Natural killer cell (primary cell): ENCODE results near the gene SH3RF2. TPM values are rescaled to one million over a fixed set of nuclear protein-coding genes. Genes with fewer than 3 reads are reported as not detected.

ENCODE experiments used
- ATAC-seq, 3 donors: fragments of 150-1000 bp in 2 of 3; fragments of 200-7000 bp in 1 of 3; cut with Tn5 transposase; 1 replicate in 1 of 3; 2 replicates in 2 of 3; pipeline ENCODE4 v1.10.0; 2021; ENCODE audit warnings: mild to moderate bottlenecking in 2 of 3, moderate library complexity in 2 of 3
- DNase-seq, 2 donors: peaks; one replicate each; pipeline versions ENCODE4 v3.0.0 to v3.0.0-alpha.2; 2013 to 2021; ENCODE audit warnings: mixed read lengths in 1 of 2
- H3K27ac ChIP-seq: one replicate; pipeline ENCODE4 v1.5.1; 2013; ENCODE audit warnings: mild to moderate bottlenecking, low read length
- H3K27me3 ChIP-seq: one replicate; pipeline ENCODE4 v1.6.1; 2013; ENCODE audit warnings: low read length; ENCODE audit not compliant: control insufficient read depth, insufficient read depth
- H3K36me3 ChIP-seq: one replicate; pipeline ENCODE4 v1.6.1; 2013; ENCODE audit warnings: low read length; ENCODE audit not compliant: control insufficient read depth, insufficient read depth
- H3K4me1 ChIP-seq: one replicate; pipeline ENCODE4 v1.6.1; 2013; ENCODE audit warnings: low read length; ENCODE audit not compliant: control insufficient read depth, insufficient read depth
- H3K4me3 ChIP-seq: one replicate; pipeline ENCODE4 v1.5.1; 2013; ENCODE audit warnings: low read length
- H3K9me3 ChIP-seq: one replicate; pipeline ENCODE4 v1.6.1; 2013; ENCODE audit warnings: low read length; ENCODE audit not compliant: control insufficient read depth, insufficient read depth
- H3K27ac Mint-ChIP-seq, 2 donors: one replicate each; pipeline ENCODE4 v1.8.0; 2022; ENCODE audit warnings: mild to moderate bottlenecking in 2 of 2, mixed read lengths in 2 of 2, moderate library complexity in 1 of 2
- H3K27me3 Mint-ChIP-seq, 2 donors: one replicate each; pipeline ENCODE4 v1.8.0; 2022; ENCODE audit warnings: low read depth in 2 of 2, mixed read lengths in 2 of 2
- H3K36me3 Mint-ChIP-seq: one replicate; pipeline ENCODE4 v1.8.0; 2022; ENCODE audit warnings: mixed read lengths
- H3K4me1 Mint-ChIP-seq, 2 donors: one replicate each; pipeline ENCODE4 v1.8.0; 2022; ENCODE audit warnings: mixed read lengths in 2 of 2
- H3K4me3 Mint-ChIP-seq: one replicate; pipeline ENCODE4 v1.8.0; 2022; ENCODE audit warnings: mild to moderate bottlenecking, moderate library complexity, mixed read lengths
- H3K9me3 Mint-ChIP-seq, 2 donors: one replicate each; pipeline ENCODE4 v1.8.0; 2022; ENCODE audit warnings: mixed read lengths in 2 of 2
- WGBS: methylation state at CpG from one replicate; pipeline ENCODE4 v1.1.7; 2013; ENCODE audit warnings: missing lambda C conversion rate; ENCODE audit not compliant: insufficient coverage; 5-methylcytosine and 5-hydroxymethylcytosine counted together
- intact Hi-C: fragments of 100-400 bp; cut with micrococcal nuclease; formaldehyde crosslinking; loops from one replicate; pipeline ENCODE4 v1.14.2; 2022
- total RNA-seq, 4 donors: library from RNA; stranded (reverse); fragments of 120-200 nt in 1 of 4; gene quantifications; one replicate each; pipeline versions ENCODE4 v1.2.3 to v1.2.4, GENCODE V29; 2013 to 2022
- TF ChIP-seq, protein P1 (sequence below): fragments of 200-600 bp; IDR thresholded peaks from one replicate; pipeline ENCODE4 v1.8.0; 2022; ENCODE audit warnings: antibody characterized with exemption

SH3RF2 gene
- total RNA-seq, 3 donors from 2014 or later (not counting 1 experiment from before 2014, with no cell fraction given): 0.28 to 0.35 TPM; not detected in 1

DNA sequence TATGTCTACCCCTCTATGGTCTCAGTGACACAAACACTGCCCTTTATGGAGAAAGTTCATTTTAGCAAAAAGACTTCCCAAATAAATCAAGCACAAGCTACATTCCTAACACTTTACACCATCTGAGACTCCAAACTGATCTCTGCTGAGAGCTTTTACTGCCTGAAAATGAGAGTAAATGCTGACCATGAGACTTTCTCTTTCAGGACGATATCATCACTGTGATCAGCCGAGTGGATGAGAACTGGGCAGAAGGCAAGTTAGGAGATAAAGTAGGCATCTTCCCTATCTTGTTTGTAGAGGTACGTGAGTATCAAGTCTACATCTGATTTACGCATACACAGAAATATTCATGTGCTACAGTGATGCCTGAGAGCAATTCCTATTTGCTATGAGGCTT is 67.5 kb downstream of the SH3RF2 start:
- no peak overlapping the region for H3K4me3 ChIP-seq
- ATAC-seq: no peak
- no peak overlapping the region for H3K27ac Mint-ChIP-seq
- no peaks in the 10 kb centered on the region for H3K4me1 Mint-ChIP-seq
- no peaks in the 10 kb centered on the region for H3K36me3 ChIP-seq
- intact Hi-C loops: no loop called here
- DNase-seq: no peak
- peaks cover 0 to 6% of the 10 kb centered on the region in 2 donors for H3K27me3 Mint-ChIP-seq
- no peaks in the 10 kb centered on the region for H3K4me1 ChIP-seq
- WGBS: 86% methylated on average over 4 of the region's 4 CpGs
- no peaks in the 10 kb centered on the region for H3K9me3 Mint-ChIP-seq
- TF ChIP-seq, protein P1, sequence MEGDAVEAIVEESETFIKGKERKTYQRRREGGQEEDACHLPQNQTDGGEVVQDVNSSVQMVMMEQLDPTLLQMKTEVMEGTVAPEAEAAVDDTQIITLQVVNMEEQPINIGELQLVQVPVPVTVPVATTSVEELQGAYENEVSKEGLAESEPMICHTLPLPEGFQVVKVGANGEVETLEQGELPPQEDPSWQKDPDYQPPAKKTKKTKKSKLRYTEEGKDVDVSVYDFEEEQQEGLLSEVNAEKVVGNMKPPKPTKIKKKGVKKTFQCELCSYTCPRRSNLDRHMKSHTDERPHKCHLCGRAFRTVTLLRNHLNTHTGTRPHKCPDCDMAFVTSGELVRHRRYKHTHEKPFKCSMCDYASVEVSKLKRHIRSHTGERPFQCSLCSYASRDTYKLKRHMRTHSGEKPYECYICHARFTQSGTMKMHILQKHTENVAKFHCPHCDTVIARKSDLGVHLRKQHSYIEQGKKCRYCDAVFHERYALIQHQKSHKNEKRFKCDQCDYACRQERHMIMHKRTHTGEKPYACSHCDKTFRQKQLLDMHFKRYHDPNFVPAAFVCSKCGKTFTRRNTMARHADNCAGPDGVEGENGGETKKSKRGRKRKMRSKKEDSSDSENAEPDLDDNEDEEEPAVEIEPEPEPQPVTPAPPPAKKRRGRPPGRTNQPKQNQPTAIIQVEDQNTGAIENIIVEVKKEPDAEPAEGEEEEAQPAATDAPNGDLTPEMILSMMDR: no peak
- no peaks in the 10 kb centered on the region for H3K27me3 ChIP-seq
- no peaks in the 10 kb centered on the region for H3K36me3 Mint-ChIP-seq
- no peaks in the 10 kb centered on the region for H3K9me3 ChIP-seq
- H3K27ac ChIP-seq: no peak overlapping the region
- H3K4me3 Mint-ChIP-seq: no peak overlapping the region

- Histone ChIP-seq H3K4me1 (no peaks in the 10 kb centered on the region), H3K9me3 (no peaks in the 10 kb centered on the region), H3K4me3 (no peak overlapping the region), H3K36me3 (no peaks in the 10 kb centered on the region), H3K27ac (no peak overlapping the region), H3K27me3 (no peaks in the 10 kb centered on the region)
- Mint-ChIP-seq H3K9me3 (no peaks in the 10 kb centered on the region), H3K27ac (no peak overlapping the region), H3K36me3 (no peaks in the 10 kb centered on the region), H3K4me3 (no peak overlapping the region), H3K27me3 (peaks cover 0 to 6% of the 10 kb centered on the region in 2 donors), H3K4me1 (no peaks in the 10 kb centered on the region)
- TF ChIP-seq, protein P1: no peak
- no peak for ATAC-seq
- intact Hi-C loops: no loop called here
- 79% methylated on average over 1 of the region's 1 CpG for whole genome bisulfite sequencing
- no peak for DNase-seq
These were observed 68.9 kb downstream of the SH3RF2 start for GRCh38 chr5:146005264-146005663.

DNA sequence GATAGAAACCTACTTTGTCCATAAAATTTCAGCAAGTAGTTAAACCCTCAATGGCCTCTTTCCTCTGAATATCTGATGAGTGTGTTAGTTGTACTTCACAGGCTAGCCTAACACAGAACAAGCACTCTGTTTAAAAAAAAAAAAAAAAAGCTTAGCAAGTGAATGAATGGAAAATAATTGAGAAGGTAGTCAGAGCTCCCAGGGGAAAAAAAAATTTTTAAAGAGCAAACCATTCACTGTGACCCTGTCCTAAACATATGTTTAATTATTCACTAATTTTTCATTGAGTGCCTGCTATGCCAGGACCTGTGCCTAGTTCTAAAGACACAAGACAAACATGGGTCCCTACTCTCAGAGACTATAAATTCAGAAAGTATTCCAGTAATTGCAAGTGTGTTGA is 69.3 kb downstream of the SH3RF2 start:
- no peaks in the 10 kb centered on the region for H3K4me1 Mint-ChIP-seq
- no peaks in the 10 kb centered on the region for H3K36me3 ChIP-seq
- peaks cover 0 to 6% of the 10 kb centered on the region in 2 donors for H3K27me3 Mint-ChIP-seq
- intact Hi-C loops: no loop called here
- no peak overlapping the region for H3K27ac ChIP-seq
- H3K27ac Mint-ChIP-seq: no peak overlapping the region
- TF ChIP-seq, protein P1: no peak
- H3K36me3 Mint-ChIP-seq: no peaks in the 10 kb centered on the region
- DNase-seq (no peak), ATAC-seq (no peak)
- H3K4me3 ChIP-seq: no peak overlapping the region
- H3K27me3 ChIP-seq: no peaks in the 10 kb centered on the region
- no peaks in the 10 kb centered on the region for H3K9me3 ChIP-seq
- H3K9me3 Mint-ChIP-seq: no peaks in the 10 kb centered on the region
- H3K4me1 ChIP-seq: no peaks in the 10 kb centered on the region
- no peak overlapping the region for H3K4me3 Mint-ChIP-seq

DNA sequence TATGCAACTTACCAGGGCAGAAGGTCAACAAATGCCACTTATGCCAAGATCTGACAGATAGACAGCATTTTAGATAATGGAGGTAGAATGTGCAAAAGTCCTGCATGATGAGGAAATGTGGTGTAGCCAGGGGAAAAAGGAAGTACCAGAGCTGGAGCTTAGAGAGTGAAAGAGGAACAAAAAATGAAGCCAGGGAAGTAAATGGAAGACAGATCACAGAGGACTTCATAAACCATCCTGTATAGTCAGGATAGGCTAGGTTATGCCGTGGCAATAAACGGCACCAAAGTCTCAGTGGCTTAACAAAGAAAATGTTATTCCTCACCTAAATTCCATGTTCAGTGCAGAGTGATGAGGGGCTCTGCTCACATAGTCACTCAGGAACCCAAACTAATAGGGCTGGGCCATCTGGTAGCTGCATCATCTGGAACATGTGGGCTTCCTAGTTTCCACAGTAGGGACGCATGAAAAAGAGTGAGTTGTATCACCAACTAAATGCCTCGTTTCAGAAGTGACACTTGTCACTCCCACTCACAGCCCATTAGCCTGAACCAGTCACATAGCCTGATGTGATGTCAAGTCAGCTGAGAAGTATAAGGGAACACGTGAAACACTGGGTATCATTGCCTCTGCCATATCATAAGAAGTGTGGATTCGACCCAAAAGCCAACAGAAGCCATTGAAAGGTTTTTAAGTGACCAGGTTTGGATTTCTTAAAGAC is 70.3 kb downstream of the SH3RF2 start:
- WGBS: 87% methylated on average over 6 of the region's 6 CpGs
- no peaks in the 10 kb centered on the region for H3K4me1 ChIP-seq
- no peak overlapping the region for H3K27ac ChIP-seq
- Mint-ChIP-seq H3K4me1 (no peaks in the 10 kb centered on the region), H3K4me3 (no peak overlapping the region), H3K27me3 (peaks cover 0 to 6% of the 10 kb centered on the region in 2 donors), H3K9me3 (no peaks in the 10 kb centered on the region), H3K27ac (no peak overlapping the region), H3K36me3 (no peaks in the 10 kb centered on the region)
- peak in 1 of 3 donors; percentile 27 for ATAC-seq
- TF ChIP-seq, protein P1: no peak
- no peaks in the 10 kb centered on the region for H3K36me3 ChIP-seq
- no peaks in the 10 kb centered on the region for H3K9me3 ChIP-seq
- no peak for DNase-seq
- H3K27me3 ChIP-seq: no peaks in the 10 kb centered on the region
- intact Hi-C loops: no loop called here
- no peak overlapping the region for H3K4me3 ChIP-seq
